HEK293 (cell line): ENCODE data around the gene SCGB3A2.

Experiments
- CTCF ChIA-PET: fragments of 350-600 bp; formaldehyde crosslinking; extraction: SDS; loops from one replicate; lab custom pipeline; 2021; ENCODE audit warnings: antibody characterized with exemption; lab: Yijun Ruan, JAX
- POLR2A ChIA-PET: fragments of 300-600 bp; formaldehyde crosslinking; extraction: SDS; loops from one replicate; lab custom pipeline; 2020; ENCODE audit warnings: antibody characterized with exemption, inconsistent platforms; lab: Yijun Ruan, JAX
- H3K27ac ChIP-seq: fragments of 200-500 bp; sonication (Bioruptor generic); 2 replicates; pipeline ENCODE4 v1.5.1; 2014; ENCODE audit warnings: low read depth, low read length, control low read depth, inconsistent platforms; ENCODE audit errors: extremely low read depth
- H3K36me3 ChIP-seq, 2 experiments: fragments of 200-500 bp in 1 of 2; sonication (Bioruptor generic) in 1 of 2; 1 replicate in 1 of 2; 2 replicates in 1 of 2; pipeline ENCODE4 v1.5.1; 2014 to 2017; ENCODE audit warnings: inconsistent platforms in 2 of 2, low read length in 2 of 2; ENCODE audit not compliant: control insufficient read depth in 2 of 2, insufficient read depth in 1 of 2
- H3K4me1 ChIP-seq: fragments of 200-500 bp; sonication (Bioruptor generic); 2 replicates; pipeline ENCODE4 v1.5.1; 2014; ENCODE audit warnings: mild to moderate bottlenecking, low read length, inconsistent platforms; ENCODE audit not compliant: control insufficient read depth, insufficient read depth
- H3K4me3 ChIP-seq: 2 replicates; pipeline ENCODE4 v1.5.1; 2011; ENCODE audit warnings: low read depth, mild to moderate bottlenecking, control low read depth, low read length, moderate library complexity
- H3K9me3 ChIP-seq: fragments of 200-500 bp; sonication (Bioruptor generic); 2 replicates; pipeline ENCODE4 v1.5.1; 2014; ENCODE audit warnings: low read depth, low read length, inconsistent platforms; ENCODE audit not compliant: control insufficient read depth, insufficient read depth
- GLI2 ChIP-seq: fragments of 450-650 bp; formaldehyde crosslinking; IDR thresholded peaks from 2 replicates; pipeline ENCODE4; 2017; ENCODE audit warnings: missing biosample characterization, missing genetic modification characterization, low read depth, borderline replicate concordance
- KLF7 ChIP-seq: fragments of 450-650 bp; formaldehyde crosslinking; IDR thresholded peaks from 2 replicates; pipeline ENCODE4 v1.5.1; 2016; ENCODE audit warnings: missing biosample characterization, missing genetic modification characterization, borderline replicate concordance
- MZF1 ChIP-seq: fragments of 450-650 bp; formaldehyde crosslinking; IDR thresholded peaks from 2 replicates; pipeline ENCODE4 v1.5.1; 2017; ENCODE audit warnings: missing biosample characterization, missing genetic modification characterization, borderline replicate concordance
- TRIM28 ChIP-seq: IDR thresholded peaks from 2 replicates; pipeline ENCODE4 v1.6.1; 2011; ENCODE audit warnings: low read length, control low read depth, borderline replicate concordance
- YY2 ChIP-seq: fragments of 450-650 bp; formaldehyde crosslinking; IDR thresholded peaks from 2 replicates; pipeline ENCODE4 v1.5.1; 2016; ENCODE audit warnings: missing biosample characterization, missing genetic modification characterization
- ZBTB17 ChIP-seq: fragments of 450-650 bp; formaldehyde crosslinking; IDR thresholded peaks from 2 replicates; pipeline ENCODE4 v1.5.1; 2016; ENCODE audit warnings: missing biosample characterization, missing genetic modification characterization
- ZEB2 ChIP-seq: fragments of 450-650 bp; formaldehyde crosslinking; IDR thresholded peaks from 2 replicates; pipeline ENCODE4 v1.5.1; 2016; ENCODE audit warnings: missing biosample characterization, missing genetic modification characterization
- ZFHX2 ChIP-seq: fragments of 450-650 bp; formaldehyde crosslinking; conservative IDR thresholded peaks from 2 replicates; pipeline ENCODE4 v1.5.1; 2016; ENCODE audit warnings: missing biosample characterization, missing genetic modification characterization
- ZFP69B ChIP-seq: fragments of 450-650 bp; formaldehyde crosslinking; IDR thresholded peaks from 2 replicates; pipeline ENCODE4 v1.5.1; 2016; ENCODE audit warnings: missing biosample characterization, missing genetic modification characterization
- ZIC2 ChIP-seq: fragments of 450-650 bp; formaldehyde crosslinking; IDR thresholded peaks from 2 replicates; pipeline ENCODE4 v1.5.1; 2016; ENCODE audit warnings: missing biosample characterization, missing genetic modification characterization
- ZNF175 ChIP-seq: fragments of 450-650 bp; formaldehyde crosslinking; IDR thresholded peaks from 2 replicates; pipeline ENCODE4 v1.5.1; 2016; ENCODE audit warnings: missing biosample characterization, missing genetic modification characterization
- ZNF221 ChIP-seq: fragments of 450-650 bp; formaldehyde crosslinking; IDR thresholded peaks from 2 replicates; pipeline ENCODE4 v1.5.1; 2017; ENCODE audit warnings: missing biosample characterization, missing genetic modification characterization, borderline replicate concordance
- ZNF266 ChIP-seq: fragments of 450-650 bp; formaldehyde crosslinking; IDR thresholded peaks from 2 replicates; pipeline ENCODE4 v1.5.1; 2016; ENCODE audit warnings: missing biosample characterization, missing genetic modification characterization, low read depth
- ZNF311 ChIP-seq: fragments of 450-650 bp; formaldehyde crosslinking; IDR thresholded peaks from 2 replicates; pipeline ENCODE4 v1.5.1; 2017; ENCODE audit warnings: missing biosample characterization, missing genetic modification characterization, borderline replicate concordance
- ZNF324 ChIP-seq: fragments of 450-650 bp; formaldehyde crosslinking; IDR thresholded peaks from 2 replicates; pipeline ENCODE4 v1.5.1; 2016; ENCODE audit warnings: missing biosample characterization, missing genetic modification characterization
- ZNF350 ChIP-seq: fragments of 450-650 bp; formaldehyde crosslinking; IDR thresholded peaks from 2 replicates; pipeline ENCODE4 v1.5.0; 2017; ENCODE audit warnings: missing biosample characterization, mild to moderate bottlenecking, missing genetic modification characterization
- ZNF37A ChIP-seq: fragments of 450-650 bp; IDR thresholded peaks from 2 replicates; pipeline ENCODE4 v1.5.1; 2018; ENCODE audit warnings: missing biosample characterization, missing genetic modification characterization
- ZNF391 ChIP-seq: fragments of 450-650 bp; formaldehyde crosslinking; IDR thresholded peaks from 2 replicates; pipeline ENCODE4 v1.5.1; 2016; ENCODE audit warnings: low read depth, missing biosample characterization, missing genetic modification characterization, borderline replicate concordance
- ZNF433 ChIP-seq: fragments of 450-650 bp; formaldehyde crosslinking; IDR thresholded peaks from 2 replicates; pipeline ENCODE4 v1.5.1; 2016; ENCODE audit warnings: missing biosample characterization, missing genetic modification characterization, low read depth
- ZNF530 ChIP-seq: fragments of 450-650 bp; formaldehyde crosslinking; IDR thresholded peaks from 2 replicates; pipeline ENCODE4 v1.5.1; 2016; ENCODE audit warnings: low read depth, missing biosample characterization, missing genetic modification characterization
- ZNF548 ChIP-seq: fragments of 450-650 bp; formaldehyde crosslinking; IDR thresholded peaks from 2 replicates; pipeline ENCODE4 v1.5.1; 2016; ENCODE audit warnings: missing biosample characterization, missing genetic modification characterization
- ZNF549 ChIP-seq: fragments of 450-650 bp; IDR thresholded peaks from 2 replicates; pipeline ENCODE4 v1.5.1; 2018; ENCODE audit warnings: missing biosample characterization, missing genetic modification characterization, mild to moderate bottlenecking, inconsistent platforms, moderate library complexity
- ZNF610 ChIP-seq: fragments of 450-650 bp; formaldehyde crosslinking; IDR thresholded peaks from 2 replicates; pipeline ENCODE4 v1.5.1; 2016; ENCODE audit warnings: missing biosample characterization, missing genetic modification characterization, borderline replicate concordance
- ZNF629 ChIP-seq: fragments of 450-650 bp; formaldehyde crosslinking; IDR thresholded peaks from 2 replicates; pipeline ENCODE4 v1.5.1; 2017; ENCODE audit warnings: missing biosample characterization, missing genetic modification characterization
- ZNF707 ChIP-seq: fragments of 450-650 bp; formaldehyde crosslinking; IDR thresholded peaks from 2 replicates; pipeline ENCODE4 v1.5.1; 2016; ENCODE audit warnings: missing biosample characterization, missing genetic modification characterization
- ZNF791 ChIP-seq: fragments of 450-650 bp; formaldehyde crosslinking; IDR thresholded peaks from 2 replicates; pipeline ENCODE4 v1.5.1; 2016; ENCODE audit warnings: missing biosample characterization, missing genetic modification characterization
- TF ChIP-seq, protein P1 (sequence below): fragments of 450-650 bp; formaldehyde crosslinking; IDR thresholded peaks from 2 replicates; pipeline ENCODE4 v1.5.1; 2016; ENCODE audit warnings: missing biosample characterization, missing genetic modification characterization
- TF ChIP-seq, protein P2 (sequence below): fragments of 450-650 bp; formaldehyde crosslinking; IDR thresholded peaks from 2 replicates; pipeline ENCODE4 v1.5.1; 2016; ENCODE audit warnings: missing biosample characterization, missing genetic modification characterization
- TF ChIP-seq, protein P3 (sequence below): fragments of 450-650 bp; IDR thresholded peaks from 2 replicates; pipeline ENCODE4 v1.5.1; 2018; ENCODE audit warnings: missing biosample characterization, mild to moderate bottlenecking, missing genetic modification characterization
- TF ChIP-seq, protein P4 (sequence below): fragments of 450-650 bp; formaldehyde crosslinking; IDR thresholded peaks from 2 replicates; pipeline ENCODE4 v1.5.1; 2017; ENCODE audit warnings: missing biosample characterization, missing genetic modification characterization
- TF ChIP-seq, protein P5 (sequence below): fragments of 450-650 bp; formaldehyde crosslinking; IDR thresholded peaks from 2 replicates; pipeline ENCODE4 v1.5.1; 2017; ENCODE audit warnings: missing biosample characterization, mild to moderate bottlenecking, missing genetic modification characterization, moderate library complexity

SCGB3A2 gene

DNA sequence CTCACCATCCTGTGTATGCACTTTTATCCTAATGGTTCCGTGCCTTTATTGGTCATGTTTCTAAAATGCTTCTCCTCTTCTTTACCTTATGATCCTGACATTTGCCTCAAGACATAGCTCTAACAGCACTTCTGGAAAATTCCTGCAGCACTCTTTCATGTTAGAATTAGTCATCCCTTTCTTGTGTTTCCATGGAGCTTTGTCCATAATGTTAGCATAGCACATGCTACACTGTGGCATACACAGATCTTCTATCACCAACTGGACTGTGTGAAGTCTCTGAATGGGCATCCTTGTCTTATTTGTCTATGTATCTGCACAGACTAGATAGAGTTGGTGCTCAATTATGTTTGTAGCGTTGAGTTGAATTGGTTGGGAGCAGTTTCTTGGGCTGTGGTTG is 2.0 kb downstream of the SCGB3A2 start:
- H3K27ac ChIP-seq: no peak overlapping the region
- no peaks in the 10 kb centered on the region for H3K36me3 ChIP-seq
- no peaks in the 10 kb centered on the region for H3K4me1 ChIP-seq
- no peak overlapping the region for H3K4me3 ChIP-seq
- CTCF ChIA-PET: interaction anchor here (6.7 kb wide), 1 partner anchor 53 kb away, joined by 40 read pairs; no protein-coding TSS in a partner anchor
- POLR2A ChIA-PET: no interaction called here
- TF ChIP-seq, protein P1, sequence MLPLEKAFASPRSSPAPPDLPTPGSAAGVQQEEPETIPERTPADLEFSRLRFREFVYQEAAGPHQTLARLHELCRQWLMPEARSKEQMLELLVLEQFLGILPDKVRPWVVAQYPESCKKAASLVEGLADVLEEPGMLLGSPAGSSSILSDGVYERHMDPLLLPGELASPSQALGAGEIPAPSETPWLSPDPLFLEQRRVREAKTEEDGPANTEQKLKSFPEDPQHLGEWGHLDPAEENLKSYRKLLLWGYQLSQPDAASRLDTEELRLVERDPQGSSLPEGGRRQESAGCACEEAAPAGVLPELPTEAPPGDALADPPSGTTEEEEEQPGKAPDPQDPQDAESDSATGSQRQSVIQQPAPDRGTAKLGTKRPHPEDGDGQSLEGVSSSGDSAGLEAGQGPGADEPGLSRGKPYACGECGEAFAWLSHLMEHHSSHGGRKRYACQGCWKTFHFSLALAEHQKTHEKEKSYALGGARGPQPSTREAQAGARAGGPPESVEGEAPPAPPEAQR (tag by site-specific recombination): no peak
- no peak for TF ChIP-seq ZNF391
- TF ChIP-seq GLI2: no peak
- TF ChIP-seq, protein P2, sequence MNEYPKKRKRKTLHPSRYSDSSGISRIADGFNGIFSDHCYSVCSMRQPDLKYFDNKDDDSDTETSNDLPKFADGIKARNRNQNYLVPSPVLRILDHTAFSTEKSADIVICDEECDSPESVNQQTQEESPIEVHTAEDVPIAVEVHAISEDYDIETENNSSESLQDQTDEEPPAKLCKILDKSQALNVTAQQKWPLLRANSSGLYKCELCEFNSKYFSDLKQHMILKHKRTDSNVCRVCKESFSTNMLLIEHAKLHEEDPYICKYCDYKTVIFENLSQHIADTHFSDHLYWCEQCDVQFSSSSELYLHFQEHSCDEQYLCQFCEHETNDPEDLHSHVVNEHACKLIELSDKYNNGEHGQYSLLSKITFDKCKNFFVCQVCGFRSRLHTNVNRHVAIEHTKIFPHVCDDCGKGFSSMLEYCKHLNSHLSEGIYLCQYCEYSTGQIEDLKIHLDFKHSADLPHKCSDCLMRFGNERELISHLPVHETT: no peak
- TF ChIP-seq ZNF37A (tag by site-specific recombination): no peak
- no peak for TF ChIP-seq ZNF629 (tag by site-specific recombination)
- no peak for TF ChIP-seq ZIC2
- no peak for TF ChIP-seq ZEB2 (tag by site-specific recombination)
- TF ChIP-seq ZNF610: no peak
- no peak for TF ChIP-seq ZNF266 (tag by site-specific recombination)
- TF ChIP-seq TRIM28: no peak
- TF ChIP-seq ZFP69B (tag by site-specific recombination): no peak
- no peak for TF ChIP-seq MZF1 (tag by site-specific recombination)
- TF ChIP-seq ZNF175 (tag by site-specific recombination): no peak
- no peak for TF ChIP-seq ZNF433
- no peak for TF ChIP-seq ZNF221 (tag by site-specific recombination)
- no peak for TF ChIP-seq ZNF791 (tag by site-specific recombination)
- TF ChIP-seq, protein P3, sequence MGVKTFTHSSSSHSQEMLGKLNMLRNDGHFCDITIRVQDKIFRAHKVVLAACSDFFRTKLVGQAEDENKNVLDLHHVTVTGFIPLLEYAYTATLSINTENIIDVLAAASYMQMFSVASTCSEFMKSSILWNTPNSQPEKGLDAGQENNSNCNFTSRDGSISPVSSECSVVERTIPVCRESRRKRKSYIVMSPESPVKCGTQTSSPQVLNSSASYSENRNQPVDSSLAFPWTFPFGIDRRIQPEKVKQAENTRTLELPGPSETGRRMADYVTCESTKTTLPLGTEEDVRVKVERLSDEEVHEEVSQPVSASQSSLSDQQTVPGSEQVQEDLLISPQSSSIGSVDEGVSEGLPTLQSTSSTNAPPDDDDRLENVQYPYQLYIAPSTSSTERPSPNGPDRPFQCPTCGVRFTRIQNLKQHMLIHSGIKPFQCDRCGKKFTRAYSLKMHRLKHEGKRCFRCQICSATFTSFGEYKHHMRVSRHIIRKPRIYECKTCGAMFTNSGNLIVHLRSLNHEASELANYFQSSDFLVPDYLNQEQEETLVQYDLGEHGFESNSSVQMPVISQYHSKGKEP: no peak
- H3K9me3 ChIP-seq: no peaks in the 10 kb centered on the region

DNA sequence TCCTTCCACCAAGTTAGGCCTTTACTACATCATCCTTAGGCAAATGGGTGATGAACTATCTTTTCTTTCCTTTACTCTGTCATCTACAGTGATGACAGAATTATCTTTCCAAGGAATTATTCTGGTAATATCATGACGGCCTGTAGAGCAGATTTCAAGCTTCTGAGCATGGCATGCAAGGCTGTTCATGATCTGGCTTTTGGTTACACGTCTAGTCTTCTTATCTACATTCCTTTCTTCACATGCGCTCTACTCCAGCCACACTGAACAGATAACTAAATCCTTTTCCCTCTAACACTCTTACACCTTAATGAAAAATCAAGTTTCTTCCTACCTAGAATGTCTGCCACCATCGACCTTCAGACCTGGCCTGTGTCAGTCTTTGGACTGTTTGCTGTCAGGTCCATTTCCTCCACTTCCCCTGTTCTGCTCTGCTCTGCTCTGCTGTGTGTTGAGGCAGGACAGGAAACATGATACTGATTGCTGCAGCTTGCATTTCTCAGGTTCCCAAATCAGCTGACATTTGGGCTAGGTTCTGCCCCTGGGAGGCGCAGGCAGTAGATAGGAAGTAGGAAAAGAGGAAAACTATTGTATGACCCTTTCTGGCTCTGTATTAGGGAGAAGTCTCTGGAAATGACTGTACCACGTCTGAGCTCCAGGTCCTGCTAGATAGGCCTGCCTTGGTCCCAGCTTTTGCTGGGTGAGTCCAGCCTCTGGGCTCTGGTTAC is 4.2 kb downstream of the SCGB3A2 start:
- POLR2A ChIA-PET: no interaction called here
- TF ChIP-seq ZNF311 (tag by site-specific recombination) (no peak), ZNF350 (tag by site-specific recombination) (no peak), ZNF707 (tag by site-specific recombination) (no peak), ZFHX2 (no peak), ZNF530 (tag by site-specific recombination) (no peak), KLF7 (tag by site-specific recombination) (no peak), ZBTB17 (tag by site-specific recombination) (no peak), YY2 (no peak), ZNF324 (tag by site-specific recombination) (no peak), ZNF549 (tag by site-specific recombination) (no peak), ZNF548 (tag by site-specific recombination) (no peak)
- TF ChIP-seq, protein P4, sequence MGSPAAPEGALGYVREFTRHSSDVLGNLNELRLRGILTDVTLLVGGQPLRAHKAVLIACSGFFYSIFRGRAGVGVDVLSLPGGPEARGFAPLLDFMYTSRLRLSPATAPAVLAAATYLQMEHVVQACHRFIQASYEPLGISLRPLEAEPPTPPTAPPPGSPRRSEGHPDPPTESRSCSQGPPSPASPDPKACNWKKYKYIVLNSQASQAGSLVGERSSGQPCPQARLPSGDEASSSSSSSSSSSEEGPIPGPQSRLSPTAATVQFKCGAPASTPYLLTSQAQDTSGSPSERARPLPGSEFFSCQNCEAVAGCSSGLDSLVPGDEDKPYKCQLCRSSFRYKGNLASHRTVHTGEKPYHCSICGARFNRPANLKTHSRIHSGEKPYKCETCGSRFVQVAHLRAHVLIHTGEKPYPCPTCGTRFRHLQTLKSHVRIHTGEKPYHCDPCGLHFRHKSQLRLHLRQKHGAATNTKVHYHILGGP (tag by site-specific recombination): no peak
- TF ChIP-seq, protein P5, sequence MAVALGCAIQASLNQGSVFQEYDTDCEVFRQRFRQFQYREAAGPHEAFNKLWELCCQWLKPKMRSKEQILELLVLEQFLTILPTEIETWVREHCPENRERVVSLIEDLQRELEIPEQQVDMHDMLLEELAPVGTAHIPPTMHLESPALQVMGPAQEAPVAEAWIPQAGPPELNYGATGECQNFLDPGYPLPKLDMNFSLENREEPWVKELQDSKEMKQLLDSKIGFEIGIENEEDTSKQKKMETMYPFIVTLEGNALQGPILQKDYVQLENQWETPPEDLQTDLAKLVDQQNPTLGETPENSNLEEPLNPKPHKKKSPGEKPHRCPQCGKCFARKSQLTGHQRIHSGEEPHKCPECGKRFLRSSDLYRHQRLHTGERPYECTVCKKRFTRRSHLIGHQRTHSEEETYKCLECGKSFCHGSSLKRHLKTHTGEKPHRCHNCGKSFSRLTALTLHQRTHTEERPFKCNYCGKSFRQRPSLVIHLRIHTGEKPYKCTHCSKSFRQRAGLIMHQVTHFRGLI (tag by site-specific recombination): no peak

More for the DNA sequence above, 4.2 kb downstream of the SCGB3A2 start:
- H3K36me3 ChIP-seq: no peaks in the 10 kb centered on the region
- CTCF ChIA-PET: interaction anchor here (0.6 to 6.7 kb wide), 6 partner anchors 25 to 239 kb away, joined by 3 to 40 read pairs (median 6); no protein-coding TSS in a partner anchor
- no peaks in the 10 kb centered on the region for H3K4me1 ChIP-seq
- no peak overlapping the region for H3K4me3 ChIP-seq
- H3K9me3 ChIP-seq: no peaks in the 10 kb centered on the region
- H3K27ac ChIP-seq: no peak overlapping the region
